ENCODE measurements around the gene MYO10.

Gene MYO10

DNA sequence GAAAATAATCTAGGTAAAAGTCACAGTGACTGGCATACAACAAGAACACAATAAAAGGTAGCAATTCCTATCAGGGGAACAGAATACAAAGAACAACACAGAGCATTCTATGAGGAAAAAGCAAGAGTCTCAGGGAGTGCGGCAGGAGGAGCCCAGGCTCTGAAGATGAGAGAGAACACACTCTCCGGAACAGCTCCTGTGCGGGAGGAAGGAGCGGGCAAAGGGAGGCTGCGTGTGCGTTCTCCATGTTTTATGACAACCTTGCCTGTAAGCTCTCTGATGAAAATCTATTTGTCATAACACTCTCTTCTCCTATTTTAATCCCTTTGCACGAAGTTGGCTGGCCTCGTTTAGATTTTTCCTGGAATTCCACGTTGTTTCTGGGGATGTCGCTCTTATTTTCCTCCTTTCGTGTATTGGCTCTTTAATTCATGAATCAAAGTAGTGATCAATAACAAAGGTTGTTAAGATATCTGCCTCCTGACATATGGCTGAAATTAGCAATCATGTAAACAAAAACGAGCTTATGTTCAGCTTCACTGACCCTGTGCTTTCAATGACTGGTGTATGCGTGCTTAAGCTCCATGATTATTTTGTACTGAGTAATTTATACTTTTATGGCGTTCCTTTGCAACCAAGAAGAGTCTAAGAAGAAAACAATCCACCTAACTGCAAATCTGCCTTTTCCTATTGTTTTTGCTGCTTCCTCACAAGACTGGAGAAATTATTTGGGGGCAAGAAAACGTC is 109.5 kb downstream of the MYO10 start:
- no peaks in the 10 kb centered on the region for H3K9me3 Mint-ChIP-seq
- no peaks in the 10 kb centered on the region for H3K36me3 Mint-ChIP-seq (ENCODE audit: low read depth)
- no peak overlapping the region for H3K4me3 Mint-ChIP-seq
- H3K27me3 Mint-ChIP-seq (ENCODE audit: low read depth) = no peaks in the 10 kb centered on the region
- H3K27ac Mint-ChIP-seq = no peak overlapping the region
- H3K4me1 Mint-ChIP-seq (ENCODE audit: low read depth) = no peaks in the 10 kb centered on the region

DNA sequence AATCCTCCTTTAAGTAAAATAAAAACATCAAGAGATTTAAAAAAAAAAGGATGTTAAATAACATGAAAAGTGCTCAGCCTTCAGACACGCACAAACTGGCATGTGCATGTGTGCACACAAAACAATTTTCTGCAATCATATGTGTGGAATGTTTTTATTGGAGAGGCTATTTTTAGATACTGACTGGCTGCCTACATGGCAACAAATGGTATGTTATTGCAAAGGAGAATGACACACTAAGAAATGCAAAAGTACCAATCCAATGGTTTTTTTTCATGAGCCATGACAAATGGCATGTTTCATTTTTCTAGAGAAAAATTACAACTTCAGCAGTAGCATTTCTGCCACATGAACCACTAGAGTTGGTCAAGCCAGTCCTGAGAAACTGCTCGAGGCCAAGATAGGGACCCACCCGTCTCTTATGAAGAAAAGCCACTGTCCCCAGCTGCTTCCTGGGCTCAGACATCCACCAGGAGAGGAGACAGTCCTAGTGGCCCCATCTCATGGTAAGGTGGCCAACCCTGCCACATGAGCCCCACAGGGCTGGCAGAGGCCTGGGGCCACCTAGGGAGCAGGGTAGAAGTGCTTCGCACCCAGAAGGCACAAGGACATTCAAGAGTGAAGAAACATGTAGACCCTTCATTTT is 116.4 kb downstream of the MYO10 start:
- H3K4me3 Mint-ChIP-seq = no peak overlapping the region
- H3K27ac Mint-ChIP-seq = no peak overlapping the region
- no peaks in the 10 kb centered on the region for H3K9me3 Mint-ChIP-seq
- H3K36me3 Mint-ChIP-seq (ENCODE audit: low read depth) = no peaks in the 10 kb centered on the region
- no peaks in the 10 kb centered on the region for H3K27me3 Mint-ChIP-seq (ENCODE audit: low read depth)
- H3K4me1 Mint-ChIP-seq (ENCODE audit: low read depth) = no peaks in the 10 kb centered on the region

DNA sequence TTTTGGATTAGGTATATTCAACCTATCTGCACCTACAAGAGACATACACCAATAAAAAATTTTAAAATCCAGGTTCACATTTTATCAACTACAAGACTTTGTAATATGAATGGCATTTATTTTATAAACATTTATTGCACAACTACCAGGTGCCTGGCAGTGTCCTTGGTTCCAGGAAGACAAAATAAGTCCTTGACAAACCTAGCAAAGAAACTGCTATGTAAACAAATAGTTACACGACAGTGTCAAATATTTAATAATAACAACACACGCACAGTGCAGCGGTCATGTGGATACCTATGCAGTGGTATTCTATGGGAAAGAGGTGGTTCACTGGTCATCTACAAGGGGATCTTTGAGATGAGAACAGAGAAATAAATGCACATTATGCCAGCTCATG is 120.7 kb downstream of the MYO10 start:
- H3K4me1 Mint-ChIP-seq (ENCODE audit: low read depth) = no peaks in the 10 kb centered on the region
- no peak overlapping the region for H3K4me3 Mint-ChIP-seq
- no peak overlapping the region for H3K27ac Mint-ChIP-seq
- H3K9me3 Mint-ChIP-seq = no peaks in the 10 kb centered on the region
- H3K27me3 Mint-ChIP-seq (ENCODE audit: low read depth) = no peaks in the 10 kb centered on the region
- no peaks in the 10 kb centered on the region for H3K36me3 Mint-ChIP-seq (ENCODE audit: low read depth)

DNA sequence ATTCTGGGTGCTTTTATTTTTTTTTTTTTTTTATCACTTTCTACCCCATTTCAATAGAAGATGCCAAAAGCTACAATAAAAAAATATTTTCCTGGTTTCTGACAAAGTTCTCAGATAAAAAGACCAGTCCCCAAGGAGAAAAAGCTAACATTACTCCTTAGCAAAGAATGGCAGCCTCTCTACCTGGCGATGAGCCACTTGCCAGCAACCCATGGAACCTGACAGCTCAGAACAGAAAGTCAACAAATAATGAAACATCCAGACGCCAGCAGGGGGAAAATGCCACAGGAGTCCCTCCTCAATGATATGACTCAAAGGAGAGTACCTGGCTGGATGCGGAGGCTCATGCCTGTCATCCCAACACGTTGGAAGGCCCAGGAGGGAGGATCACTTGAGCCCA is 123.2 kb downstream of the MYO10 start:
- H3K9me3 Mint-ChIP-seq = no peaks in the 10 kb centered on the region

DNA sequence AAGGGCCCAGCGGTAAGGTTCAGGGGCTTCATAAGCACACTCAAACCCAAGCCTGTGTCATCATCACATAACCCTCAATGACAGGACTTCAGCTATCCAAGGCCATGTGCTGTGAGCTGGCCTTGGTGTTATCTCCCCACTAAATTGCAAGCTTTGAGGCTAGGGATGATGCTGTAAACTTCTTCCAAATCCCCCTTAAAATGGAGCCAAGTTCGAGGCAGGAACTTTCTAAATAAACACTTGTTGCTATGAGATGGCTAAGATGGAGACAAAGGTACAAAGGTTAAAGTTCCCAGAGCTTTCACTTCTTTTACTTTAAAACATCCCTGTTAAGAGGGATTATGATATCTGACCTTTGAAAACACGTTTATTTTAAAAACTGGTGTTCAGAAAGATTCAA is 123.6 kb downstream of the MYO10 start:
- no peaks in the 10 kb centered on the region for H3K27me3 Mint-ChIP-seq (ENCODE audit: low read depth)

More for the DNA sequence above, 123.2 kb downstream of the MYO10 start:
- H3K36me3 Mint-ChIP-seq (ENCODE audit: low read depth) = no peaks in the 10 kb centered on the region
- H3K4me1 Mint-ChIP-seq (ENCODE audit: low read depth) = no peaks in the 10 kb centered on the region
- H3K4me3 Mint-ChIP-seq = no peak overlapping the region
- H3K27ac Mint-ChIP-seq = no peak overlapping the region
- H3K27me3 Mint-ChIP-seq (ENCODE audit: low read depth) = no peaks in the 10 kb centered on the region

DNA sequence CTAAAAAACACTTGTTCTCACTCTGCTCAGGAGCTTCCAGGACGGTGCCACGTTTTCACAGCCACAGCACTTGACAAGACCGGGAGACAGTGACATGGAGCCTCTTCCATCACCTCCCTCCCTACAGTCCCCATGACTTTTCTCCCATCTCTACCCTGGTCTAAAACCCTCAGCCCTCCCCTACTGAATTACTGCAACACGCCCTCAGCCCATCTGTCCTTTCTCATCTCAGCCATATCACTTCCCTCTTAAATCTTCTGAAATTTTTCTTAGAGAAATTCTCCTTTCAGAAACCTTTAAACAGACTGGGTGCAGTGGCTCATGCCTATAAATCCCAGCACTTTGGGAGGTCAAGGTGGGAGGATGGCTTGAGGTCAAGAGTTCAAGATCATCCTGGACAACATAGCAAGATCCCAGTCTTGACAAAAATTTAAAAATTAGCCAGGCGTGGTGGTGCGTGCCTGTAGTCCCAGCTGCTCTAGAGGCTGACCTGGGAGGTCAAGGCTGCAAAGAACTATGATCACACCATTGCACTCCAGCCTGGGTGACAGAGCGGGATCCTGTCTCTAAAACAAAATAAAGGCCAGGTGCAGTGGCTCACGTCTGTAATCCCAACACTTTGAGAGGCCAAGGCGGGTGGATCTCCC is 125.8 kb downstream of the MYO10 start:
- no peak overlapping the region for H3K4me3 Mint-ChIP-seq
- H3K27ac Mint-ChIP-seq = no peak overlapping the region
- no peaks in the 10 kb centered on the region for H3K36me3 Mint-ChIP-seq (ENCODE audit: low read depth)
- no peaks in the 10 kb centered on the region for H3K9me3 Mint-ChIP-seq
- H3K27me3 Mint-ChIP-seq (ENCODE audit: low read depth) = no peaks in the 10 kb centered on the region
- H3K4me1 Mint-ChIP-seq (ENCODE audit: low read depth) = no peaks in the 10 kb centered on the region

More for the DNA sequence above, 123.6 kb downstream of the MYO10 start:
- Mint-ChIP-seq H3K4me1 (ENCODE audit: low read depth) (no peaks in the 10 kb centered on the region), H3K4me3 (no peak overlapping the region), H3K27ac (no peak overlapping the region), H3K36me3 (ENCODE audit: low read depth) (no peaks in the 10 kb centered on the region), H3K9me3 (no peaks in the 10 kb centered on the region)

DNA sequence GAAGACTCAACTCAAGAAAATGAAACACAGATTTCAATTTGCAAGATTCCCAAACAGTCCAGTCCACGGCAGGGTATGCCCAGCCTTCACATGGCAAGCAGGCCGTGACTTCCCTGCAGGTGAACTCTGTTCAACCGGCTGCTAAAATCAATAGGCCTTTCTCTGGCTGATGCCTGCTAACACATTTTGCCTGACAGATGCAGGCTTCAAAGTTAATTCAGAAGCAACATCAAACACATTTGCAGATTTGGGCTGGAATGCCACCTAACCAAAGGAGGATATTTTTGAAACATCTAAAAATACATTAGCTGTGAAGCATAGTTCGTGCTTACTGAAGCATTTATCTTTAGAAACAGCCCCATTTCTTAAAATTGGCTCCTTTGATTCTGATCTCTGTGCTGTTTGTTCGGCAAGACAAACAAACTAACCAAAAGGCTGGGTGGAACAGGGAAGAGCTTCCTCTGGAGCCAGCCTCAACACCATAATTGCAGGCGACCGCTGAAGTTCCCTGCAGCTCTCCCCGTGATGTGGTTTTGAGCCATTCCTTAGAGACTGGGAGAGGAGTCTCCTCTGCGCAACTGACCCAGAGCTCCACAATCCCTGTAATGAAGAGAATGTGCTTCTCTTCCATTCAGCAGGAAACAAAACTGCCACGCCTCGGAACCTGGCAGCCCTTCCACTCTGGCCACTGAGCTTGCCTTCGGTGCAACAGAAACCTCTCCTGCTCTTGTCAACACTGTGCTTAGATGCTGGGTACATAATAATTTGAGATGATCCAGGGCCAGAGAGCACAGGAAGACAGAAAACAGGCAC is 126.5 kb downstream of the MYO10 start:
- H3K4me3 Mint-ChIP-seq = no peak overlapping the region
- no peak overlapping the region for H3K27ac Mint-ChIP-seq
- H3K4me1 Mint-ChIP-seq (ENCODE audit: low read depth) = no peaks in the 10 kb centered on the region
- no peaks in the 10 kb centered on the region for H3K36me3 Mint-ChIP-seq (ENCODE audit: low read depth)
- H3K9me3 Mint-ChIP-seq = no peaks in the 10 kb centered on the region
- H3K27me3 Mint-ChIP-seq (ENCODE audit: low read depth) = no peaks in the 10 kb centered on the region

DNA sequence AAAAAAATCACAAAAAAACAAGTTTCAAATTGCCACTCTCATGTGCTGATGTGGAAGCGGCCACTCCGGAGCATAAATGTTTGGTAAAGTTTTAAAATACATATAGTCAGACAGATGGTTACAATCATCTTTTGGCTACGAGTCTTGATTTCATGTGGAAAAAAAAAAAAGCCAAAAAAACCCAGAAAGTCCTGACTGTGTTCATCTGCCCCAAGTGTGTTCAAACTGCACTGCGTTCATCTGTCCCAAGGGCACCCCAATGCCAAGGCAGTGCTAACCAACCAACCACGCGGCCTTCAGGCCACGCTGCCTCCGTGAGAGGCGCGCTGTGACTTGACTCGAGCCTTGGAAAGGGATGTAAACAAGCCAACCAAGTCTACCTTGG is 127.1 kb downstream of the MYO10 start:
- no peaks in the 10 kb centered on the region for H3K36me3 Mint-ChIP-seq (ENCODE audit: low read depth)
- no peaks in the 10 kb centered on the region for H3K4me1 Mint-ChIP-seq (ENCODE audit: low read depth)
- H3K4me3 Mint-ChIP-seq = no peak overlapping the region
- no peaks in the 10 kb centered on the region for H3K27me3 Mint-ChIP-seq (ENCODE audit: low read depth)
- no peaks in the 10 kb centered on the region for H3K9me3 Mint-ChIP-seq
- no peak overlapping the region for H3K27ac Mint-ChIP-seq

DNA sequence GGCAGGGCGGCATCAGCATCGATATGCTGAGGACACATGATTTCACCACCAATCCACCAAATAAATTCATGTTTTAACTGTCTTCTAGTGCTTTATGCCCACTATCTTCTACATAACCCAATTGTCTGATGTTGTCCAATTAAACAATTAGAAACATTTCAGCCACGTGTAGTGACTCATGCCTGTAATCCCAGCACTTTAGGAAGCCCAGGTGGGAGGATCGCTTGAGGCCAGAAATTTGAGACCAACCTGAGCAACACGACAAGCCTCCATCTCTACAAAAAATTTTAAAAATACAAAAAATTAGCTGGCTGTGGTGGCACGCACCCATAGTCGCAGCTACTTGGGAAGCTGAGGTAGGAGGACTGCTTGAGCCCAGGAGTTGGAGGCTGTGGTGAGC is 128.1 kb downstream of the MYO10 start:
- no peak overlapping the region for H3K27ac Mint-ChIP-seq
- H3K4me1 Mint-ChIP-seq (ENCODE audit: low read depth) = no peaks in the 10 kb centered on the region
- no peak overlapping the region for H3K4me3 Mint-ChIP-seq
- H3K9me3 Mint-ChIP-seq = no peaks in the 10 kb centered on the region
- no peaks in the 10 kb centered on the region for H3K36me3 Mint-ChIP-seq (ENCODE audit: low read depth)
- H3K27me3 Mint-ChIP-seq (ENCODE audit: low read depth) = no peaks in the 10 kb centered on the region

DNA sequence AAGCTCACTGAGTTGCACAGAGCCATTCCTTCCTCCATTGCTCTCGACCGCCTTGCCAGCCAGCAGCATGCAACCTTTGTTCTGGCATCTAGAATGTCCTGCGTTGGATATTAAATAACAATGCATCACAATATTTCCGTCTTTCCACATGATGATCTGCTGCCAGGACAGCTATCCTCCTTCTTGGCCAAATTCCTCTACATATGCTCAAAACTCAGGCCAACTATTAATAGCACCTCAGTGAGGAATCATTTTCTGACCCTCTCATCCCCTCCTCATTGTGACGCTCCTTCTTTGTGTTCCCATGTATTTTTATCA is 128.6 kb downstream of the MYO10 start:
- Mint-ChIP-seq H3K9me3 (no peaks in the 10 kb centered on the region), H3K27ac (no peak overlapping the region), H3K4me1 (ENCODE audit: low read depth) (no peaks in the 10 kb centered on the region), H3K36me3 (ENCODE audit: low read depth) (no peaks in the 10 kb centered on the region), H3K4me3 (no peak overlapping the region), H3K27me3 (ENCODE audit: low read depth) (no peaks in the 10 kb centered on the region)

DNA sequence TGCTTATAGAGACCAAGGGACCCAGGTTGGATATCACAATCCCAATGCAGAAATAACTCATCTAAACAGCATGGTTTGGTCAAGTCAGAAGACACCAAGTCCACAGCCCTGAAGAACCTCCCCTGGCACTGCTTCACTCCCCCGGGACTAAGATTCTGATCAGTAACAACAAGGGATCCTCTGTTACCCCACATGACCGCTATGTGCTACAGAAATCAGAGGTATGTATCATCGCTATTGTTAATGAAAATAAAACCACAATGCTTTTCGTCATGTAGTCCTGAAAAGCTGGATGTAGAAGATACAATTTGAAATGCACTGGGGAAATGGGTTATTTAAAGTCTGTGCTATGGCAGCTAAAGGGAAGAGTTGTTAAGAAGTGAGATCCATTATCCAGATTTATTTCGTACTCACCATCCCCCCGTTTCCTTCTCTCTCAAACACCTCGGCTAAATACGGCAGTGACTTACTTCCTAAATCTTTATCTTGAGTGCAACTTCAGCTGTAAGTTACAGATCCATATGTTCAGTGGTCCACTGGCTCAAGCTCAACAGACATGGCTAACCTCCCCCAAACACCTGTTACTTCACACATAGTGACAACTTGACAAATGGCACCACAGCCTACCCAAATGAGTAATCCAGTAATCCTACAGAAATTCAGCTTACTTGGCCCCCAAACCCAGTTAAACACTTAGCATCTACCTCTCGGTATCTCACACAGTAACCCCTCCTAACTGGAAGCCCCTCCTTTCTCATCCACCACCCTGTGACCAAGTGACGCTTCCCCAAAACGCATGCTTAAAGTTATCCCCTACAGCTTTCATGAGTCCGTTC is 129.2 kb downstream of the MYO10 start:
- no peaks in the 10 kb centered on the region for H3K4me1 Mint-ChIP-seq (ENCODE audit: low read depth)
- no peaks in the 10 kb centered on the region for H3K27me3 Mint-ChIP-seq (ENCODE audit: low read depth)
- no peaks in the 10 kb centered on the region for H3K36me3 Mint-ChIP-seq (ENCODE audit: low read depth)
- no peak overlapping the region for H3K4me3 Mint-ChIP-seq
- H3K27ac Mint-ChIP-seq = no peak overlapping the region
- no peaks in the 10 kb centered on the region for H3K9me3 Mint-ChIP-seq

DNA sequence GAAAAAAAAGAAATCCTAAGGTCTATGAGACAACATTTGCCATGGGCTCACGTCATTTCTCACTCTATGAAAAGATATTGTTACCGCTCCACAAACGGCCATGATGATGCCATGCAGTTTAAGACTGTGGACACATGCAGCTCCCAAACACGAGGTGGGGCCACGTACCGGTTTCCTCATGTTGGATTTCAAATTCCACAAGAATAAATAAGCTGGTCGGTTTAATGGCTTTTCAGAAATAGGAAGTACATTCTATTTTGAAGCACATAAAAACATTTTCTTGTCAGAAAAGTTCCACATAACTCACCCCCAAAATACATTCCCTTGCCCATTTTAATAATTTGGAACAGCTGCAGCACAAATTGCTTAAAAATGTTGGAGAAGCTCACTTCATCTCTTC is 130.6 kb downstream of the MYO10 start:
- Mint-ChIP-seq H3K9me3 (no peaks in the 10 kb centered on the region), H3K4me1 (ENCODE audit: low read depth) (no peaks in the 10 kb centered on the region), H3K4me3 (no peak overlapping the region), H3K27me3 (ENCODE audit: low read depth) (no peaks in the 10 kb centered on the region), H3K27ac (no peak overlapping the region), H3K36me3 (ENCODE audit: low read depth) (no peaks in the 10 kb centered on the region)

DNA sequence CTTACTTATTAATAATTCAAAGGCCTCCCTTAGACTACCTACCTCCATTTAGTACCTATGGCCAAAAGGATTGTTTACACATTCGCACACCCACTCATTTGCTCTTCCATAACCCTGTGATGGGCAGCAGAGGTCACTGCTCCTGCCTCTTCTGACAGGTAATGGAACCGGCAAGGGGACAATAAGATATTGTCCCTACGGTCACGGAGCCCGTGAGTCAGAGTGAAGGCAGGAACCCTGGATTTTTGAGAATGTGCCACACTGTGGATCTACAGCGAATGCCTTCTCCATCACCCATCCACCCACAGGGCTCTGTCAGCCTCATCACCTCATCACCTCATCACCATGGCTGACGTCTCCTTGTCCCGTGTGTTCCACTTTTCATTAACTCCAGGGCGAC is 132.3 kb downstream of the MYO10 start:
- H3K27me3 Mint-ChIP-seq (ENCODE audit: low read depth) = no peaks in the 10 kb centered on the region
- H3K36me3 Mint-ChIP-seq (ENCODE audit: low read depth) = no peaks in the 10 kb centered on the region
- no peak overlapping the region for H3K4me3 Mint-ChIP-seq
- no peak overlapping the region for H3K27ac Mint-ChIP-seq
- no peaks in the 10 kb centered on the region for H3K4me1 Mint-ChIP-seq (ENCODE audit: low read depth)
- no peaks in the 10 kb centered on the region for H3K9me3 Mint-ChIP-seq

DNA sequence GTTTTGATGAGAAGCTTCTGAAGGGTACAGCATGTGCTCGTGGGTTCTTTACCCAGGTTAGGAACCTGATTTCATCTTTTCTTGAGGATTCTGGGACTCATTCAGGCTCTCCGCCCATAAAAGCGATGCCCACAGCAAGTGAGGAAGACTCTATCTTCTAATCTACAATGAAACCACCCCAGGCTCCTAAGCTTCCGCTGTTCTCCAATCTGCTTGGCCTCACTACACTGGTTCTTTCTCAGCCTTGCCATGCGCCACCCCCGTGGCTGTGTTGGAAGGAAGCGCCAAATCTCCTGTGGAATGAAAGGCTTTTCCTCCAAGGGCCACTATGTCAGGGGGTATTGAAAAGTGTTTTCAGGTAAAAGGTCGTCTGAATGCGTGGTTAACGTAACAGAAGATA is 135.6 kb downstream of the MYO10 start:
- H3K27ac Mint-ChIP-seq = no peak overlapping the region
- no peak overlapping the region for H3K4me3 Mint-ChIP-seq
- H3K36me3 Mint-ChIP-seq (ENCODE audit: low read depth) = no peaks in the 10 kb centered on the region
- no peaks in the 10 kb centered on the region for H3K27me3 Mint-ChIP-seq (ENCODE audit: low read depth)
- no peaks in the 10 kb centered on the region for H3K9me3 Mint-ChIP-seq
- no peaks in the 10 kb centered on the region for H3K4me1 Mint-ChIP-seq (ENCODE audit: low read depth)

All from T-helper 1 cell treated with Interleukin-12 subunit alpha and Interleukin-12 subunit beta and Interleukin-4 antibody, amounts not matched to agents 30 μg/mL and 1 μg/mL, for 36 hours (primary cell).